VCaP (cell line): Measurements from ENCODE around the gene PRKAA1.
"Not testable (repeated sequence)": the region's sequence is repeated elsewhere in the genome, so short reads cannot be mapped to it uniquely, and the experiment has no call there.

Source experiments
- H3K27ac ChIP-seq: fragments of 450-650 bp; 2 replicates; pipeline ENCODE4 v1.5.1; 2017
- CTCF ChIP-seq: fragments of 450-650 bp; conservative IDR thresholded peaks from 2 replicates; pipeline ENCODE4 v1.5.1; 2017; ENCODE audit warnings: mild to moderate bottlenecking, moderate library complexity

The PRKAA1 gene

GRCh38 chr5:40828690-40829661 lies 30.8 kb upstream of the PRKAA1 start:
- TF ChIP-seq CTCF: no peak
- H3K27ac ChIP-seq: no peak overlapping the region; the same call in 1 of the 2 replicates

GRCh38 chr5:40828021-40828631 lies 30.0 kb upstream of the PRKAA1 start:
- no peak overlapping the region; the same call in 1 of the 2 replicates for H3K27ac ChIP-seq
- TF ChIP-seq CTCF: no peak

GRCh38 chr5:40827188-40827977 lies 29.2 kb upstream of the PRKAA1 start:
- no peak for TF ChIP-seq CTCF
- H3K27ac ChIP-seq: no peak overlapping the region; the same call in 1 of the 2 replicates

GRCh38 chr5:40826489-40827187 lies 28.5 kb upstream of the PRKAA1 start:
- no peak overlapping the region; the same call in 1 of the 2 replicates for H3K27ac ChIP-seq
- TF ChIP-seq CTCF: no peak

- not testable (repeated sequence) for H3K27ac ChIP-seq
Observed at GRCh38 chr5:40825461-40826043, 27.4 kb upstream of the PRKAA1 start.

GRCh38 chr5:40823459-40823858 lies 25.3 kb upstream of the PRKAA1 start:
- no peak for TF ChIP-seq CTCF
- no peak overlapping the region for H3K27ac ChIP-seq

GRCh38 chr5:40813698-40814281 lies 15.6 kb upstream of the PRKAA1 start:
- TF ChIP-seq CTCF: no peak
- no peak overlapping the region for H3K27ac ChIP-seq
